Lung (tissue), 12 donors: ENCODE results near the gene SKOR2. TPM values are rescaled to one million over a fixed set of nuclear protein-coding genes. Genes with fewer than 3 reads are reported as not detected.

Source experiments
- ATAC-seq: fragments of 200-7000 bp; cut with Tn5 transposase; one replicate; pipeline ENCODE4 v1.9.1; 2020; ENCODE audit warnings: moderate number of reproducible peaks; ENCODE audit not compliant: insufficient read depth, low FRiP score
- DNase-seq, 3 donors: peaks; one replicate each; pipeline ENCODE4 v3.0.0-alpha.2; 2013 to 2017
- H3K27ac ChIP-seq, 2 donors: one replicate each; pipeline ENCODE4 v1.5.1; 2013; ENCODE audit warnings: mild to moderate bottlenecking in 2 of 2, moderate library complexity in 2 of 2, control low read depth in 1 of 2, inconsistent platforms in 1 of 2, low read depth in 1 of 2, low read length in 1 of 2
- H3K27me3 ChIP-seq, 3 donors: one replicate each; pipeline ENCODE4 v1.5.1; 2013; ENCODE audit warnings: low read length in 2 of 3; ENCODE audit not compliant: control insufficient read depth in 3 of 3, insufficient read depth in 3 of 3
- H3K36me3 ChIP-seq, 4 donors: one replicate each; pipeline ENCODE4 v1.5.1; 2013; ENCODE audit warnings: low read length in 4 of 4, mild to moderate bottlenecking in 1 of 4, moderate library complexity in 1 of 4; ENCODE audit not compliant: control insufficient read depth in 4 of 4, insufficient read depth in 4 of 4
- H3K4me1 ChIP-seq, 5 donors: one replicate each; pipeline ENCODE4 v1.5.1; 2013; ENCODE audit warnings: low read length in 5 of 5, mild to moderate bottlenecking in 2 of 5, moderate library complexity in 1 of 5; ENCODE audit not compliant: control insufficient read depth in 5 of 5, insufficient read depth in 5 of 5
- H3K4me3 ChIP-seq: one replicate; pipeline ENCODE4 v1.5.1; 2013; ENCODE audit warnings: mild to moderate bottlenecking, control low read depth, moderate library complexity
- H3K9ac ChIP-seq, 2 donors: one replicate each; pipeline ENCODE4 v1.5.1; 2013; ENCODE audit warnings: low read length in 2 of 2, control low read depth in 1 of 2; ENCODE audit not compliant: insufficient read depth in 1 of 2
- H3K9me3 ChIP-seq, 4 donors: one replicate each; pipeline ENCODE4 v1.5.1; 2013; ENCODE audit warnings: low read length in 3 of 4, mild to moderate bottlenecking in 1 of 4, moderate library complexity in 1 of 4; ENCODE audit not compliant: control insufficient read depth in 4 of 4, insufficient read depth in 3 of 4
- WGBS, 2 donors: extraction: QIAGEN DNeasy Blood & Tissue Kit; methylation state at CpG; one replicate each; pipeline ENCODE4 v1.1.7; 2013; 5-methylcytosine and 5-hydroxymethylcytosine counted together
- polyA plus RNA-seq, 2 donors: library from polyadenylated mRNA; stranded (reverse); fragments of 200-250 nt; gene quantifications; one replicate each; pipeline ENCODE4 v1.2.1, GENCODE V29; 2013
- total RNA-seq, 2 donors: library from RNA; depleted of rRNA in 1 of 2; stranded (reverse); fragments of >200 nt in 1 of 2; gene quantifications; one replicate each; pipeline ENCODE4 v1.2.1, GENCODE V29; 2014 to 2021
- TF ChIP-seq, protein P1 (sequence below): IDR thresholded peaks from 2 replicates; pipeline ENCODE4 v1.5.1; 2012; ENCODE audit warnings: mild to moderate bottlenecking; ENCODE audit errors: control extremely low read depth, extremely low read depth
- donor health status: control.
- donor health status: control.
- donor health status: Bipolar disorder and iron deficiency.
- donor health status: healthy.
- donor health status: DM: yes; HTN: yes; CAD: no.

Gene SKOR2
- total and polyA plus RNA-seq, 4 donors, result not detected

DNA sequence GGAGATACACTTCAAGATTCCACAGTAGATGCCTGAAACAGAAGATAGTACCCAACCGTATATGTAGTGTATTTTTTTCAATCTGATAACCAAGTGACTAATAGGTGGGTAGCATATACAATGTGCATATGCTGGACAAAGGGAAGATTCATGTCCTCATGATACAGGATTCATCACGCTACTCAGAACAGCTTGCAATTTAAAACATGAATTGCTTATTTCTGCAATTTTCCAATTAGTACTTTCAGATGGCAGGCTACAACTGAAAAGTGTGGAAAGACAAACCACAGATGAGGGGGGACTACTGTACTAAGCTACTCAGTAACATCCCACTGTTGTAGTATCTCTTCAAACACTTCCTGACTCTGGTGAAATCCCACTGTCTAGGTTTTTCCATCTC, 79.0 kb downstream of the SKOR2 start:
- no peak overlapping the region for H3K27ac ChIP-seq
- H3K36me3 ChIP-seq, result no peaks in the 10 kb centered on the region
- ATAC-seq, result no peak
- H3K4me3 ChIP-seq, result no peak overlapping the region
- no peak for DNase-seq
- no peak overlapping the region for H3K9ac ChIP-seq
- H3K4me1 ChIP-seq, result peaks cover 4 to 24% (median 10%) of the 10 kb centered on the region in 5 donors
- TF ChIP-seq, protein P1, sequence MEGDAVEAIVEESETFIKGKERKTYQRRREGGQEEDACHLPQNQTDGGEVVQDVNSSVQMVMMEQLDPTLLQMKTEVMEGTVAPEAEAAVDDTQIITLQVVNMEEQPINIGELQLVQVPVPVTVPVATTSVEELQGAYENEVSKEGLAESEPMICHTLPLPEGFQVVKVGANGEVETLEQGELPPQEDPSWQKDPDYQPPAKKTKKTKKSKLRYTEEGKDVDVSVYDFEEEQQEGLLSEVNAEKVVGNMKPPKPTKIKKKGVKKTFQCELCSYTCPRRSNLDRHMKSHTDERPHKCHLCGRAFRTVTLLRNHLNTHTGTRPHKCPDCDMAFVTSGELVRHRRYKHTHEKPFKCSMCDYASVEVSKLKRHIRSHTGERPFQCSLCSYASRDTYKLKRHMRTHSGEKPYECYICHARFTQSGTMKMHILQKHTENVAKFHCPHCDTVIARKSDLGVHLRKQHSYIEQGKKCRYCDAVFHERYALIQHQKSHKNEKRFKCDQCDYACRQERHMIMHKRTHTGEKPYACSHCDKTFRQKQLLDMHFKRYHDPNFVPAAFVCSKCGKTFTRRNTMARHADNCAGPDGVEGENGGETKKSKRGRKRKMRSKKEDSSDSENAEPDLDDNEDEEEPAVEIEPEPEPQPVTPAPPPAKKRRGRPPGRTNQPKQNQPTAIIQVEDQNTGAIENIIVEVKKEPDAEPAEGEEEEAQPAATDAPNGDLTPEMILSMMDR, result no peak
- no peaks in the 10 kb centered on the region for H3K27me3 ChIP-seq
- WGBS, 2 donors, result 81 to 86% methylated on average over 2 of the region's 2 CpGs
- H3K9me3 ChIP-seq, result no peaks in the 10 kb centered on the region

DNA sequence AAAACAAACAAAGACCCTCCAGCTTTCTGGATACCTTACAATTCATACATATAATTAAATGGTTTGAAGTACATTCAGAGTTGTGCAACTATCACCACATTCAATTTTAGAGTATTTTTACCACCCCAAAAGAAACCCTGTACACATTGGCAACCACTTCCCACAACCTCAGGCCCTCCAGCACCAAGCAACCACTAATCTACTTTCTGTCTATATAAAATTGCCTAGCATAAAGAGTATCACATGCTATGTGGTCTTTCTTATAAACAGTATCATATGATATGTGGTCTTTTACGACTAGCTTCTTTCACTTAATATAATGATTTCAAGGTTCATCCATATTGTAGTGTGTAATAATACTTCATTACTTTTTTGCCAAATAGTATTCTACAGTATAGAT, 82.5 kb downstream of the SKOR2 start:
- Histone ChIP-seq H3K36me3 (no peaks in the 10 kb centered on the region), H3K9ac (no peak overlapping the region), H3K27ac (no peak overlapping the region), H3K4me3 (no peak overlapping the region), H3K4me1 (peaks cover 0 to 20% (median 0%) of the 10 kb centered on the region in 5 donors), H3K9me3 (no peaks in the 10 kb centered on the region), H3K27me3 (no peaks in the 10 kb centered on the region)
- no peak for DNase-seq
- no peak for ATAC-seq
- WGBS, 2 donors, result 79 to 85% methylated on average over 1 of the region's 1 CpG
- TF ChIP-seq, protein P1, result no peak

DNA sequence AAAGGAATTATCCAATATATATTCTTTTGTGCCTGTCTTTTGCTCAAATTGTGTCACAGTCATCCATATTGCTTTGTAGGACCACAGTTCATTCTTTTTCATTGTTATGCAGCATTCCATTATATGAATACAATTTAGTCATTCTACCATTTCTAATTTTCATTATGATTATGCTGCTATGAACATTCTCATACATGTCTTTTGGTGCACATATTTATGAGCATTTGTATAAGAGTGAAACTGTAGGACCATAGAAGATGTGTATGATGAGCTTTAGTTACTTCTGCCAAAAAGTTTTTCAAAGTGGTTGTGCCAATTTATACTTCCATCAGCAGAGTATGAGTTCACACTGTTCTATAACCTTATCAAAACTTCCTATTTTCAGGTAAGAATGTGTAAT, 83.0 kb downstream of the SKOR2 start:
- TF ChIP-seq, protein P1, result no peak
- Histone ChIP-seq H3K27me3 (no peaks in the 10 kb centered on the region), H3K9me3 (no peaks in the 10 kb centered on the region), H3K9ac (no peak overlapping the region), H3K36me3 (no peaks in the 10 kb centered on the region), H3K4me1 (peaks cover 0 to 16% (median 0%) of the 10 kb centered on the region in 5 donors), H3K27ac (no peak overlapping the region), H3K4me3 (no peak overlapping the region)
- DNase-seq, result no peak
- ATAC-seq, result no peak

DNA sequence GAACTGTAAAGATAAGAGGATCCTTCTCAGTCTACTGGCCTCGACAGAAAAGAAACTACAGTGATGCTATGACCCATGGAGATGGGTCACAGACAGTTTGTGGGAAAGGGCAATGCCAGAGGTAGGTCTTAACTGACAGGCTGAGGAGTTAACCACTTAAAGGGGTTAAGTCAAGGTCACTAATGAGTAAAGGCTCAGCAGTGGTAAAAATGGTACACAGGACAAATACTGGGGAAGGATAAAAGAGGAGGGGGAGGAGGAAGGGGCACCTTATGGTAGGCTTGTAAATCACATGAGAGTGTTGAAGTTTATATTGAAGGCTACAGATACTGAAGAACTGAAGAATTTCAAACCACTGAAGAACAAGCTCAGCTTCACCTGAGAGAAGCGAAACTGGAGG, 85.2 kb downstream of the SKOR2 start:
- TF ChIP-seq, protein P1, result no peak
- DNase-seq (no peak), ATAC-seq (no peak)
- no peak overlapping the region for H3K9ac ChIP-seq
- no peak overlapping the region for H3K27ac ChIP-seq
- no peaks in the 10 kb centered on the region for H3K27me3 ChIP-seq
- no peaks in the 10 kb centered on the region for H3K9me3 ChIP-seq
- no peak overlapping the region for H3K4me3 ChIP-seq
- H3K36me3 ChIP-seq, result no peaks in the 10 kb centered on the region
- H3K4me1 ChIP-seq, result peaks cover 0 to 7% (median 0%) of the 10 kb centered on the region in 5 donors
- WGBS, 2 donors, result 86 to 92% methylated on average over 2 of the region's 2 CpGs
